Limb (tissue), 2 donors: Measurements from ENCODE around the gene C19orf18.
"Not testable (repeated sequence)": the region's sequence is repeated elsewhere in the genome, so short reads cannot be mapped to it uniquely, and the experiment has no call there.

Experiments
- DNase-seq, 2 donors: peaks; one replicate each; pipeline ENCODE4 v3.0.0-alpha.2; 2016; ENCODE audit errors: extremely low spot score in 2 of 2

The C19orf18 gene

DNA sequence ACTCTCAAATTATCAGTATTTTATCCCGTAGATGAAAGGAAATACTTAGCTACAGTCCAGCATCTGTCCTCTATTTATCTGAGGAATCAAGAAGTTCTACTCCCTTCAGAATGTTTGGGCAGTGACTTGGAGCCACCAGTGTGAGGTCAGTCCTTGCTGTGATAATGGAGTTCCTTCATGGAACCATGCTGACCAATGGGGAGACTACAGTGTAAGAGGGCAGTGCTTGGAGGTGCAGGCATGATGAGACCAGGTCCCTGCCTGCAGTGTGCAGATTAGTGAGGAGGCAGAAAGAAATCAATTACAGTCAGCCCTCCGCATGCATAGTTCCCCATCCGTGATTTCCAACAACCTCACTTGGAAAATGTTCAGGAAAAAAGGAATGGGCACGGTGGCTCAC, at the start of gene C19orf18:
C19orf18 (minus strand) TSS at position 101 of the 400 bp plus-strand sequence. CDS start 102 bp downstream, outside the sequence.
- no peak for DNase-seq

DNA sequence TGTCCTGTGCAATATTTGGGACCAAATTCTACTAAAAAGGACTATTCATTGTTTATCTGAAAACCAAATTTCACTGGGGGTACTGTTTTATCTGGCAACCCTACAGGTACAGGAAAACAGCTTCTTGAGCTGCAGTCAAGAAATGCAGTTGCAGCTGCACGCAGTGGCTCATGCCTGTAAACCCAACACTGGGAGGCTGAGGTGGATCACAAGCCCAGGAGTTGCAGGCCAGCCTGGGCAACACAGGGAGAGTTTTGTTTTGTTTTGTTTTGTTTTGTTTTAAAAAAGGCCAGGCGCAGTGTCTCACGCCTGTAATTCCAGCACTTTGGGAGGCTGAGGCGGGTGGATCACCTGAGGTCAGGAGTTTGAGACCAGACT, 47.9 kb upstream of the C19orf18 start:
- DNase-seq: no peak

DNA sequence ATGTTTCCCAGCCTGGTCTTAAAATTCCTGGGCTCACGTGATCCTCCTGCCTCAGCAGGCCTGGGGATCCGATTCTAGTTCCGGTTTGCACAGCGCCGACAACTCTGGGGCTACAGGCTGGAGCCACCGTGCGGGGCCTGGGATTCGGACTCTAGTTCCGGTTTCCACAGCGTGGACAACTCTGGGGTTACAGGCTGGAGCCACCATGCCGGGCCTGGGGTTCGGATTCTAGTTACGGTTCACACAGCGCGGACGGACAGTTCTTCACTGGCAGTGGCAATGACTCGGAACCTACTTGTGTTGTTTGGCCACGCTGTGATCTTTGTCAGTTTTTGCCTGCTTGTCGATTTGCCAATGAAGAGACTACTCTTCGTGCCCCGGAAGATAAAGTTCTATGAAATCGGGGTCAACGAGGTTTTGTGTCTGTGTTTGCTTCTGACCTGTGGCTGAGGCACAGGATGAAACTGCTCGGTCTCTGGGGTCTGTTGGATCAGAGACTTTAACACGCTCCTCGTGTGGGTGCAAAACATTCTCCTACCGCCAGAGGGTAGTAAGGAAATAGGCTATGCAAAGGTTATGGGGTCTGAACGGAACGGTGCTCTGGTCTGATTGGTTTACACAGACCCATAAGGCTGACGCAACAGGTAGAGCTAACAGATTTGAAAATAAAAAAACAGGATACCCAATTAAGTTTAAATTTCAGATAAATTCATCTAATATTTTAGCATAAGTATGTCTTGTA, 47.4 kb upstream of the C19orf18 start:
- DNase-seq: peak; percentile 75 to 78

- no peak for DNase-seq
Observed at GRCh38 chr19:58020129-58020528, 45.8 kb upstream of the C19orf18 start.

DNA sequence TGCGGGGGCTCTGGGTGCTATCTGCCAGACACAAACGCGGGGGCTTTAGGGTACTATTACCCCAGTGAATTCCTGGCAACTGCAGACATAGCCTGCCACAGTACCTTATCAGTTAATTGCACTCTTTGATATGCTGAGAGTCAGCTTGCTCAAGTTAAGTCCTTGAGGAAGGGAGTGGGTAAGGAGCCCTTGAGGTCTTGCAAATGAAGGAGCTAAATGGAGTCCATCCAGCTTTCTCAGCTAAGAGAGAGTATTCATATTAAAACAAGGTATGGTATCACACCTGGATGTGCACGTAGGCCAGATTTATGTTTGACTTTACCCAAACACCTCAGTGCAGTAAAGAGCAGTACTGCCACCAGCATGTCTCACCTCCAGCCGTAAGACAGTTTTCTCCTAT, 39.8 kb upstream of the C19orf18 start:
- DNase-seq: no peak

DNA sequence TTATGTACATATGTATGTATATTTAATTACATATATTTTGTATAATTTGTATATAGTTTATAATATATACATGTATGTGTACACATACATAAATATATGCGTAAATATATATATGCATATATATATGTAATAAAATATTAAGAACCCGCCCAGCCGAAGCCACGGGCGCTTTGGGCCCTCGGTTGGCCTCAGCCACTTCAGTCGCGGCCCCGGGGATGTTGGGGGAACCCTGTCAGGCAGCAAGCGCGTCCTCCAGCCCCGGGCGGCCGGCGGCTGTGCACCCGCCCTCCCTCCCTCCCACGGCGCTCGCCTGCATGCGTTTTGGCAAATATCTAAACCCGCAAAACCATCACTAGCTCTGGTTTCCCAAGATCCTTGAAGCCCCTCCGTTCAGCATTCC, 36.2 kb upstream of the C19orf18 start:
- peak in 1 of 2 donors; percentile 36 for DNase-seq

GRCh38 chr19:58009666-58010301, 35.5 kb upstream of the C19orf18 start:
- peak; percentile 95 to 98 for DNase-seq

- DNase-seq: no peak
Observed at GRCh38 chr19:58009301-58009665, 34.9 kb upstream of the C19orf18 start.

DNA sequence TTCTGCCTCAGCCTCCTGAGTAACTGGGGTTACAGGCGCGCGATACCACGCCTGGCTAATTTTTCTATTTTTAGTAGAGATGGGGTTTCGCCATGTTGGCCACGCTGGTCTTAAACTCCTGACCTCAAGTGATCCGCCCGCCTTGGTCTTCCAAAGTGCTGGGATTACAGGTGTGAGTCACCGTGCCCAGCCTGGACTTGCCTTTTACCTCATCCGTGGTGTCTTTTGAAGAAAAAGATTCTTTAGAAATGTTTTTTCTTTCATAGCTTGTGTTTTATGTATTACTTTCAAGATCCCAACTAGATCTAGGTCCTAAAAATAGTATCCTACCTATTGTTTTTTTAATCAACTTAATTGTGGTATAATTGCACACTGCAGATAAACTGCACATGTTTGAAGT, 34.5 kb upstream of the C19orf18 start:
- DNase-seq: not testable (repeated sequence)

- DNase-seq: no peak
Observed at GRCh38 chr19:58007285-58007684, 33.0 kb upstream of the C19orf18 start.

DNA sequence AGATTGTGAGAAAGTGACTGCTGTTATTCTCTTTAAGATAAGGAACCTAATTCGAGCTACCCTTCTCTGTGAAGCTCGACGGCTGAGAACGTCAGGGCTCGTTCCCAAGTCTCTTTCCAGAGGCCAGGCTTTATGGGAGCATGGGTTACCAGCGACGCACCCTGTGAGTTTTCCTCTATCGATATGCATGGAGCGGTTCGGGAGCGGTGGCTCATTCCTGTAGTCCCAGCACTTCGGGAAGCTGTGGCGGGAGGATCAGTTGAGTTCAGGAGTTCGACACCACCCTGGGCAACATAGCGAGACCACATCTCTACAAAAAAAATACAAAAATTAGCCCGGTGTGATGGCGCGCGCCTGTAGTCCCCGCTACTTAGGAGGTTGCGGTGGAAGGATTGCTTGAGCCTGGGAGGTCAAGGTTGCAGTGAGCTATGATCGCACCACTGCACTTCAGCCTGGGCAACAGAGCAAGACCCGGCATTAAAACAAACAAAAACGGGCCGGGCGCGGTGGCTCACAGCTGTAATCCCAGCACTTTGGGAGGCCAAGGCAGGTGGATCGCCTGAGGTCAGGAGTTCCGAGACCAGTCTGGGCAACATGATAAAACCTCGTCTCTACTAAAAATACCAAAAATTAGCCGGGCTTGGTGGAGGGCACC, 29.0 kb upstream of the C19orf18 start:
- DNase-seq: no peak

DNA sequence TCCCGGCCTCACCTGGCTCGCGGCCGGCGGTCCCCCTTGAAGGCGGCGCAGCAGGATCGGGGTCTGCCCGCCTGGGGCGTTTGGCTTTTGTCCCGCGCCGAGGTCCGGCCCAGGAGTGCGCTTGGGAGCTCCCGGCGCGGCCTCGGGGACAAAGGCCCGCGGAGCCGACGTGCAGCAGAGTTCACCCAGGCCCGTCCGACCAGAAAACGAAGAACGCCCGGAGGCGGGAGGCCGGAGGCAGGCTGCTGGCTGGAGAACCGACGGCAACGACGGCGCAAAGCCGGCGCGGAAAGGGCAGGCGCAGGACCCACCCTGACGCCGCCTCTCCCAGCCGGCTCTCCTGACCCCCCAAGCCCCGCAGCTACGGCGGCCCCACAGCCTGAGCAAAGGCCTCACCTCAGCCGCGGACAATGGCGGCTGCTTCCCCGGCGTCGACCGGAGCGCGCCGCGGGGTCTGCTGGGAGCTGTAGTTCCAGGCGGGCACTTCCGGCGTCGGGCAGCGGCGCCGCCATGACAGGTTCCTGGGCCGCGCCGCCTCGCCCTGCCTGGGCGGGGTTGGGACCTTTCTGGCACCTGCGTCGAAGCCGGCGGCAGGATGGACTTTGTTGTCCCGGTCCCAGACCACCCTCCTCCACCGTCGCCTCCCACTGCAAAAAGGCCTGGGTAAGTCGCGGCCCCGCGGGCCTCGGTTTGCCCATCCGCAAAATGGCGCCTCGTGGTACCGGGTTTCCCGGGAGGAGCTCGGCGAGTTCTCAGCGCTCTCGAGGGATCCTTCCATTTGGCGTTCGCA, 28.2 kb upstream of the C19orf18 start, which contains the start of gene ZNF606:
ZNF606 (minus strand) TSS at position 437 of the 790 bp plus-strand sequence. CDS start 1,501 bp downstream, outside the sequence.
- DNase-seq: peak; percentile 85 to 93

- no peak for DNase-seq
Observed at GRCh38 chr19:58001895-58002369, 27.6 kb upstream of the C19orf18 start.

DNA sequence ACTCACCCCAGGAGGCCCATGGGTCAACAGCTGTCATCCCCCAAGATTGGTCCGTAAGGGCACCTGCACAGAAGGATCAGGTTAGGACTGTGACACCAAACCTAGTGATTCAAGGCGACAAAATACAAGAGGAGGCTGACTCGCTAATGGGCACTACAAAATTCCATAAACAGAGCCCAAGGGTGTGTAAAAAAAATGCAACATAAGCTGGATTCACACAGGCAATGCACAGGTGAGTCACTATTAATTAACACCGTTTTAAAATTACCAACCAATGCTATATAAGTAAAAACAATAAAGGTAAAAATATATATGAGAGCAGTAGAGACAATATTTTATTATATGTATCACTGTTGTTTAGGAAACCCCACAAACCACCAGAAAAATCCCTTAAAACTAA, 26.3 kb upstream of the C19orf18 start:
- no peak for DNase-seq

GRCh38 chr19:57992841-57993240, 18.5 kb upstream of the C19orf18 start:
- DNase-seq: no peak

DNA sequence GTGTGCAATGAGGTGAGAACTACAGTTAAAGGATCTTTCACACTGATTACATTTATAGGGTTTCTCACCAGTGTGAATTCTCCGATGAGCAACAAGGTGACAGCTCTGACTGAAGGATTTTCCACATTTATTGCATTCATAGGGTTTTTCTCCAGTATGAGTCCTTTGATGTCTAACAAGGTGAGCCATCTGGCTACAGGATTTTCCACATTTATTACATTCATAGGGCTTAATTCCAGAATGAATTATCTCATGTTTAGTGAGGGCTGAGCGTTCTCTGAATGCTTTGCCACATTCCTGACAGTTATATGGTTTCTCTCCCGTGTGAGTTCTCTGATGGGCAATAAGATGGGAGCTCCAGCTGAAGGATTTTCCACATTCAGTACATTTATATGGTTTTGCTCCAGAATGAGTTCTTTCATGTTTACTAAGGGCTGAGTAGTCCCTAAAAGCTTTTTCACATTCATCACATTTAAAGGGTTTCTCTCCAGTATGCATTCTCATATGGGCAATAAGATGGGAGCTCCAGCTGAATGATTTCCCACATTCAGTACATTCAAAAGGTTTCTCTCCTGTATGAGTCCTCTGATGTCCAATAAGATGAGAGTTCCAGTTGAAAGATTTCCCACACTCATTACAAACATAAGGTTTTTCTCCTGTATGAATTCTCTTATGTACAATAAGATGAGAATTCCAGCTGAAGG, 4.4 kb upstream of the C19orf18 start:
- DNase-seq: no peak

GRCh38 chr19:57964761-57965160, 9.6 kb downstream of the C19orf18 start:
- no peak for DNase-seq

DNA sequence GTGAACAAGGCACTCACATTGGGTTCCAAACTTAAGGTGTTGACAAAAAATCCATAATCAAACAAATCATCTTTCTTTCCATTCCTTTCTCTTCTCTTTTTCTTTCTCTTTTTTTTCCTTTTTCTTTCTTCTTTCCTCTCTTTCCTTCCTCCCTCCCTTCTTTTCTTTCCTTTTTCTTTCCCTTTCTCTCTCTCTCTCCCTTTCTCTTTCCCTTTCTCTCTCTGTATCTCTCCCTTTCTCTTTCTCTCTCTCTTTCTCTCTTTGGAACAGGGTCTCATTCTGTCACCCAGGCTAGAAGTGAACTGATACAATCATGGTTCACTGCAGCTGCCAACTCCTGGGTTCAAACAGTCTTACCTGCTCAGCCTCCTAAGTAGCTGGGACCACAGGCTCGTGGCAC, 12.5 kb downstream of the C19orf18 start:
- no peak for DNase-seq

DNA sequence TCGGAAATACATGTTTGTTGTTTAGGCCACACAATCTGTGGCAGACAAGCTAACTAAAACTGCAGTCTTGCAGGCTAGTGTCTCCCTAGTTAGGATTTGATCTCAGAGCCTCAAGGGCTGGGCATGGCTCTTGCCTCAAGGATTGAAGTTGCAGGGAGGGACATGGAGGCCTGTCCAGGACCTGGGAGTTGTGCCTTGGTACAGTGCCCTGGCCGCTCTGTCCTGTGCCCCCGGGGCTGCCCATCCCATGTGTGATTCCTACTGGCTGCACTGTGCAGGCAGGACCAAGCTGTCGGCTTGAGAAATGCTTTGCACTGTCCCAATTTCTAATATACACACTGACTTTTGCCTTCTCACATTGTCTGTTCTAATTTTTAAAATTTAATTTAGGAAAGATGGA, 19.3 kb downstream of the C19orf18 start:
- no peak for DNase-seq

- no peak for DNase-seq
Observed at GRCh38 chr19:57949702-57950101, 24.6 kb downstream of the C19orf18 start.

DNA sequence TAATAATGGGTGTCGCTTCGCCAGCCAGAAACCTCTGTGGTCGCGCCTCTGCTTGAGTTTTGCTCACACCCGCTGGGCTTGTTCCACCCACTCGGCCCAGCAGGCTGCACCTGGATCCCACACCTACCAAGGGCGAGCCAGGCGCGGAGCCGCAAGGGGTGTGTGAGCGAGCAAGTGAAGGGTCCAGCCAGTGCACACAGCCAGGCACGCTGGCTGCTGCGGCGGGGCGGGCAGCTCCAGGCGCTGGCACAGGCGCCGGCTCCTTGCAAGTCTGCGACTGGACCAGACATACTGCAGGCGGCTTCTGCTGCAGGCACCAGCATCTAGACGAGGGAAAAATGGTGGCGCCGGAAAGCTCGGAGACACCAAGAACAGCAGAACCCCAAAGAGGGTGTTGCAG, 25.0 kb downstream of the C19orf18 start:
- DNase-seq: no peak
